Posterior cingulate gyrus (tissue), 11 donors: ENCODE measurements around the gene ZBTB7B.

Source experiments
- DNase-seq, 10 donors: peaks; one replicate each; pipeline versions ENCODE4 v3.0.0 to v3.0.0-alpha.2; 2020 to 2021; ENCODE audit warnings: mixed read lengths in 3 of 10
- intact Hi-C: fragments of 100-400 bp; cut with DNase I; formaldehyde crosslinking; loops from one replicate; pipeline ENCODE4 v1.15.1; 2023

The ZBTB7B gene

GRCh38 chr1:155026588-155026987 lies 24.0 kb downstream of the ZBTB7B start:
- DNase-seq = no peak
- intact Hi-C loops = no loop called here

- intact Hi-C loops = no loop called here
- DNase-seq = no peak
Measured at GRCh38 chr1:155029513-155030242, 27.1 kb downstream of the ZBTB7B start.

DNA sequence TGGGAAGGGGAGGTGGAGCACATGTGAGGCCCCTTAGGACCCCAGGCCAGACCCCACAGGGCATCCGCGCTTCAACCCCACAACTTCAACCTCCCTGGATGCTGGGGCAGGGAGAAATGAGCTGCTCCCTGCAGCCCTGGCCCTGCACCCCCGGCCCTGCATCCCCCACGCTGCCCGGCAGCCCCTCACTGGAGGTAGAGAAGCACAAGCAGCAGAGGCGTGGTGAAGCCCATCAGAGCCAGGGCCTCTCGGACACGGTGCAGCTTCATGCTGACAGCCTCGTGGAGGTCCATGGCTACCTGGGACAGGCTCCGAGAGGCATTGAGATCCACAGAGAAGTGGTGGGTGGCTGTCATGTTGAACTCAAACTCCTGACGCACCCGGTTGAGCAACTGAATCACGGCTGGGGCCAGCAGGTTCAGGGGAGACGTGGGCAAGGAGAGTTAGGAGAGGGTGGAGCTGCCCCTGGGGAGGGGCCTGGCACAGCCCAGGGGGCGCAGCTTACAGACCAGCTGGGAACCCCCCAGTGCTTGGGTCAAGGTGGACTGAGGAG lies 27.7 kb downstream of the ZBTB7B start:
- no peak for DNase-seq
- intact Hi-C loops = no loop called here

GRCh38 chr1:155030899-155031298 lies 28.3 kb downstream of the ZBTB7B start:
- intact Hi-C loops = no loop called here
- DNase-seq = no peak

DNA sequence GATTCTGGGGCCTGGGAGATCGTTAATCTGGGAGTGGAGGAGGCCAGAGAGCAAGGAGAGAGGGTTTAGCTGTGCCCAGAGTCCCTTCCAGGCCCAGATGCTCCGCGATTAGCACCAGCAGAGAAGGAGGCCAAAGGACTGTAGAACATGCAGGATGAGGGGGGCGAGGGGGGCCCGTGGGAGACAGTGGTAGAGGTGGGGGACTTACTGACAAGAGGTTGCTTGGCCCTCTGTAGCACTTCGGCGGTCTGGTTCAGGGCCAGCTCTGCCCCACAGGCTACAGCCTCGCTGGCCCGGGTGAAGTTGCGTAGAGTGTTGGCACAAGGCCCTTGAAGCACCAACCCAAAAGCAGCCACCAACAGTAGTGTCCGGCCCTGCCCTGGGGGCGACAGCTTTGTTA lies 30.3 kb downstream of the ZBTB7B start:
- intact Hi-C loops = no loop called here
- DNase-seq = no peak

- no peak for DNase-seq
- intact Hi-C loops = no loop called here
Measured at GRCh38 chr1:155033524-155033923, 30.9 kb downstream of the ZBTB7B start, which contains the start of the genes DCST1 and DCST2. TSS of gene DCST1 (plus strand) at chr1:155033824. CDS start at chr1:155034037, 213 bp downstream. TSS of gene DCST2 (minus strand) at chr1:155033781. CDS start at chr1:155033701, 80 bp downstream.

DNA sequence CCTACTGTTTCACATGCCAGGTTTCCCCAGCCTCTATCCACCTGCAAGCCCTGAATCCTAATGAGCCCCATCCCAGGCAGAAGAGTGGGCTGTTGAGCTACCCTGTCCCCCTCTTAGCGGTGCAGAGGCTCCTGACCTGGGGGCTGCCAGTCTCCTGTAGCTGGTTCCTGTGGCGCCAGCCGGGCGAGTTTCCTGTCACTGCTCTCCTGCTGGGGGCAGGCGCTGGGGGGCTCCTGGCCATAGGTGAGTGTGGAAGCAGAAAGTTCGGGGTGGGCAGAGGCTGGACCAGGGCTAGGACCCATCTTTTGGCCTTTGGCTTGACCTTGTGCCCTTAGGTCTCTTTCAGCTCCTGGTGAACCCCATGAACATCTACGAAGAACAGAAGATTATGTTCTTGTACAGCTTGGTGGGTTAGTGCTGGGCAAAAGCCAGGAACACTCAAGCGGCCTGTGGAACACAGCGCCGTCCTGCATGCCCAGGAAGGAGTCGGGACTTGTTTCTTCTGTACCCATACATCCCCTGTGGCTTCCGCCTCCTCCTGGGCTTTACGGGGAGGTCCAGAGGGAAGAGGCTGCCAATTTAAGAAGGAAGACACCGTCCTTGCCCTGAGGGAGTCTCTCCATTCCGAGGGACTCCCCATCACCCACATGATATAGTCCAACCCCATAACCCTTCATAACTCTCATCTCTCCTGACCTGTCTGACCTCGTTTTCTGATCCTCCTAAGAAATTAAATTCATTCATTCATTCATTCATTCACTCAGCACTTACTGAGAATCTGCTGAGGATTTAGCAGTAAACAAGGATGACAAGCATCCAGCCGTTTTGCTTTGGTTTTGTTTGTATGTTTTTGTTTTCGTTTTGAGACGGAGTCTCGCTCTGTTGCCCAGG lies 32.0 kb downstream of the ZBTB7B start:
- DNase-seq = no peak
- intact Hi-C loops = no loop called here

DNA sequence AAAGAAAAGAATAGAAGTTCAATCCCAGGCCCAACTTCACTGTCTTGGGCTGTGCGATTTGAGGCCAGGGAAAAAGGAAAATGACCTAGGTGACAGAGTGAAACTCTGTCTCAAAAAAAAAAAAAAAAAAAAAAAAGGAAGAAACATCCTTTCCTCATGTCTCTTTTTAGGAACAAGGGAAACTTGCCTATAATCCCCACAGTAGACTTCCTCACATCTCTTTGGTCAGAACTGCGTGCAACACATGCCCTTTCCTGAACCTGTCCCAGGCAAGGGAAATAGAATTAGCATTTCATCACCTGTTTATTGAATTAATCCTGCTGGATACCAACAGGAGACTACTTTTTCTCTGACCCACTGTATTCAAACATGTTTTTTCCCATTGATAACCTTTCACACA lies 33.3 kb downstream of the ZBTB7B start:
- intact Hi-C loops = no loop called here
- DNase-seq = no peak

DNA sequence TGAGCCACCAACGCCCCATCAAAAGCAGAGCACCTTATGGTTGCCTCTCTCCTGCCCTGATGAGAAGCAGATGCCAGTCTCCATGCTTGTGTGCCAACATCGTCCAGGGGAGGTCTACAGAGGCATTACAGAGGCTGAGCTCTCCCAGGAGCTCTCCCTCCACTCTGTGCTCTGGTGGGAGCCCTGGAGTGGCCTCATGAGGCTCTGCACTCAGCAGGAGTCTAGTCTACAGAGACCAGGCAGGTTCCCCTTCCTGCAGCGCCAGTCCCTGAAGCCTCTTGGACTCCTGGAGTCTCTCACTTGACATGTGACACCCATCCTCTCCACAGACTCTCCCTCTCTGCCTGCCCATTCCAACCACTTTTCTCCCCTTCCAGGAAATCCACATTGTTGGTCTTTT lies 34.4 kb downstream of the ZBTB7B start:
- intact Hi-C loops = no loop called here
- no peak for DNase-seq

- intact Hi-C loops = no loop called here
- no peak for DNase-seq
Measured at GRCh38 chr1:155037851-155038441, 35.3 kb downstream of the ZBTB7B start.

DNA sequence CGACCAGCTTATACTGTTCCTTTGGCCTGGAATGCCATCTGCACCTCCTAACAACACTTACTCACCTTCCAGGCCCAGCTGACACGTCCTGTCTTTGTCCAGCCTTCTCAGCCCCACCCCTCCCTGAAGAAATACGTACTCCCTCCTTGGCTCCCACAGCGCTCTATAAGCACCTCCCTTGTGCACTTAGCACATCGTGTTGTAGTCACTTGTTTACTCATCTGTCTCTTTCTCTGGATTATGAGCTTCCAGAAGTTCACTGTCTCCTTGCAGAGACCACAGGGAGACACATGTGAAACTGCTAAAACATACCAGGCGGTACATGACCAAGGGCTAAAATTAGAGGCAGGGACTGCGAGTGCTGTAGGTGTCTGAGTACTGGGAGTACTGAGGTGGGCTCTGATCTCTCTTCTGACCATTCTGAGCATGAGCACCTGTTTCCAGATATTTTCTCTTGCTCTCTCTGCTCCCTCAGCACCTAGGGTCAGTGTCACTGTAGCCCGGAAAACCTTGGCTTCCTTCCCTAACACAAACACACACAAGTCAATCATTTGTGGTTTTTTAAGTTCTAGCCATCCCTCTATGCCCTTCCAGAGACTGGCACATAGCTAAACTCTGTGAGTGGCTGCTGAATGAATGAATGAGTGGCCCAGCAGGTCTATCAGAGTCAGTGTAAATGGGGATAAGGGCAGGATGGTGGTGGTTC lies 36.2 kb downstream of the ZBTB7B start:
- intact Hi-C loops = no loop called here
- DNase-seq = no peak

GRCh38 chr1:155039308-155039669 lies 36.7 kb downstream of the ZBTB7B start:
- no peak for DNase-seq
- intact Hi-C loops = no loop called here

GRCh38 chr1:155040358-155041093 lies 37.9 kb downstream of the ZBTB7B start:
- DNase-seq = no peak
- intact Hi-C loops = loop anchor here (5.0 kb wide), 1 partner anchor 33 kb away; no protein-coding TSS in a partner anchor

DNA sequence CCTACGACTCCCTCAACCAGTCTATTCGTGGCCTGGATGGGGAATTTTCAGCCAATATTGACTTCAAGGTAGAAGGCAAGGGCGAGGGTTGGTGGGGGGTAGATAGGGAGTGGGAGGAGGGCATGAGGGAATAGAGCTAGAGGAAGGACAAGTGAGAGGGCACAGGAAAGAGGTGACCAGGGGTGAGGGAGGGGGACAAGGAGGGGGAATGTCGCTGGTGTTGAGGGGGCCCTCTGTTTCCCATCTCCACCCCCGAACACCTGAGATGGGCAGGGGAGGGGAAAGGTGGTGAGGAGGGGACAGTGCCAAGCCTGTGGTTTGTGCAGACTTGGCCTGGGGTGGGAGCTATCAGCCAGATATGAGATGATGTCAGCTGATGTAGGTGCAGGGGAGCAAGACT lies 40.2 kb downstream of the ZBTB7B start:
- no peak for DNase-seq

DNA sequence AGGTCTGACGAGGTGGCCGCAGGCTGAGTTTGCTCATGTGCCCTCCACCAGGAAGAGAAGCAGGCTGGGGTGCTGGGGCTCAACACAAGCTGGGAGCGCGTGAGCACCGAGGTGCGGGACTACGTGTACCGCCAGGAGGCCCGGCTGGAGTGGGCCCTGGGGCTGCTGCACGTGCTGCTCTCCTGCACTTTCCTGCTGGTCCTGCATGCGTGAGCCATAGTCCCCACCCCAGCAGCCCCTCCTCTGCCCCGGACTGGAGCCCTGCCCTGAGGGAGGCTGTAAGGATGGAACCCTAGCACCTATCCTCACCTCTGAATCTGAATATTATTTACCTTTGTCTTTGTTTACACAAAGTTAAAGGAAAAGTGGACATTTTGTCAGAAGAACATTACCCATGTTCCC lies 40.7 kb downstream of the ZBTB7B start:
- intact Hi-C loops = loop anchor here (5.0 kb wide), 1 partner anchor 36 kb away; no protein-coding TSS in a partner anchor
- DNase-seq = peak in 1 of 10 donors; percentile 72

More for the DNA sequence above, 40.2 kb downstream of the ZBTB7B start:
- intact Hi-C loops = loop anchor here (5.0 kb wide), 1 partner anchor 35 kb away; no protein-coding TSS in a partner anchor

DNA sequence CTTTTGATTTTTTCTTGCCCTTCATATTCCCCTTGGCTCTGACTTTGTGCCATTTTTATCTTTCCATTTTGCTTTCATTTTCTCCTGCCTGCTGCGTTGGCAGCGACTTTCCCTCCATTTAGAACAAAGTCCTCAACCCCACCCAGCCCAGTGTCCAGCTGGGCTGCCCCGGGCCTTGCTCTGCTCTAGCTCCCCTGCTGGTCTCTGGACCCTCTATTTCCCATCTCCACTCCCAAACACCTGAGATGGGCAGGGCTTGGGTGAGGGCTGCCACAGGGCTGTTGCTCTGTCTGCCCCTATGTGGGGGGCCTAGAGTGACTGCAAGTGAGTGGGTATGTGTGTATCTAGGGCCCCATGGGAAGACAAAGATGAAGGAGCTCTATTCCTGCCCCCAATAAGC lies 41.2 kb downstream of the ZBTB7B start:
- intact Hi-C loops = loop anchor here (5.0 kb wide), 1 partner anchor 36 kb away; no protein-coding TSS in a partner anchor
- no peak for DNase-seq

- intact Hi-C loops = loop anchor here (5.0 kb wide), 1 partner anchor 37 kb away; no protein-coding TSS in a partner anchor
- DNase-seq = no peak
Measured at GRCh38 chr1:155044365-155044764, 41.8 kb downstream of the ZBTB7B start.

DNA sequence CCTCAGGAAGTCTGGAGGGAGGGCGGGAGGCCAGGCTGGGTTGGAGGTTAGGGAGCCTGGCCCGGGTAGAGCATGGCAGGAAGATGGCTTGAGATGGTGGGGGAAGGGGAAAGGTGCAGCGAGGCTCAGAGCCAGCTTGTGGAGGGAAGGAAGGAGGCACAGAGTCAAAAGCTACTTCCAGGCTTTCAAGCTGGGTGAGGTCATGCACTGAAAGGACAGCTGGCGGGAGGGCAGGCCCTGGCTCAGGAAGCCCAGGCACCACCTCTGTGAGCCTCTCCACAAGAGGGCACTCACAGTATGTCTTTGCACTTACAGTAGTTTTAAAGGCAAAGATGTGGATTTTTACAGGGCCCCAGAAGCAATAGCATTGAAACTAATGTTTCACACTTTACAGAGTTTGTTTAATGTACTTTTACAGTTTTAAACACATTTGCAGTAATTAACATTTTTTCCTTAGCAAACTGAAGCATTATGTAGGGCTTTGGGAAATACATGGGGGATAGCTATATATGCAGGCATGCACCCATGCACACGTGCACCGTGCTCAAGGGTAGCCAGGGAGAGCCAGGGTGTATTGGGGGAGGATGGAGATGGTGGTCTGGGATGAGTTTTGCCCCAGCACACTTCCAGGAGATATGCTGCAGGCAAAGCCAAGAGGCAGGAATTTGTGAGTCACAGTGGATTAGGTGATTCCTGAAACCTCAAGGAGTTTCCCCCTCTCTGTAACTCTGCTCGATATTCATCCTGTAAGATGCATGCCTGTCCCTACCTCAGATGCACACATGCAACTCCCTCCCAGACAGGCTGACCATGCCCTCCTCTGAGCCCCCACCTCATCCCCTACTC lies 42.4 kb downstream of the ZBTB7B start:
- intact Hi-C loops = loop anchor here (5.0 kb wide), 1 partner anchor 38 kb away; no protein-coding TSS in a partner anchor
- peak in 8 of 10 donors; percentile 55 to 96 (median 70) for DNase-seq
